GM23248 (cell line): ENCODE results near the gene XIAP. TPM values are rescaled to one million over a fixed set of nuclear protein-coding genes. Genes with fewer than 3 reads are reported as not detected.
"Not testable (repeated sequence)": the region's sequence is repeated elsewhere in the genome, so short reads cannot be mapped to it uniquely, and the experiment has no call there.

Experiments
- DNase-seq: peaks from one replicate; pipeline ENCODE4 v3.0.0-alpha.2; 2015
- H2AFZ ChIP-seq: fragments of 200-600 bp; sonication (generic); 2 replicates; pipeline ENCODE4 v1.6.1; 2016; ENCODE audit warnings: antibody characterized with exemption
- H3F3A ChIP-seq: fragments of 200-600 bp; sonication (generic); 2 replicates; pipeline ENCODE4 v1.6.1; 2016; ENCODE audit warnings: mild to moderate bottlenecking, antibody characterized with exemption, mixed run types; ENCODE audit not compliant: insufficient read depth
- H3K27ac ChIP-seq: fragments of 200-600 bp; sonication (generic); 2 replicates; pipeline ENCODE4 v1.5.1; 2016; ENCODE audit warnings: mild to moderate bottlenecking
- H3K27me3 ChIP-seq: fragments of 200-600 bp; sonication (generic); replicated peaks from 2 replicates; pipeline ENCODE4 v1.6.1; 2016; ENCODE audit warnings: mild to moderate bottlenecking; ENCODE audit not compliant: insufficient read depth
- H3K36me3 ChIP-seq: fragments of 200-600 bp; sonication (generic); 2 replicates; pipeline ENCODE4 v1.6.1; 2016; ENCODE audit warnings: low read depth, mild to moderate bottlenecking
- H3K4me1 ChIP-seq: fragments of 200-600 bp; sonication (generic); 2 replicates; pipeline ENCODE4 v1.6.1; 2016; ENCODE audit warnings: mild to moderate bottlenecking; ENCODE audit not compliant: insufficient read depth
- H3K4me2 ChIP-seq: fragments of 200-600 bp; sonication (generic); one replicate; pipeline ENCODE4 v1.6.1; 2016; ENCODE audit warnings: mild to moderate bottlenecking; ENCODE audit not compliant: unreplicated experiment
- H3K4me3 ChIP-seq: fragments of 200-600 bp; sonication (generic); 2 replicates; pipeline ENCODE4 v1.5.1; 2016; ENCODE audit warnings: mild to moderate bottlenecking
- H3K79me2 ChIP-seq: fragments of 200-600 bp; sonication (generic); 2 replicates; pipeline ENCODE4 v1.6.1; 2016; ENCODE audit warnings: mild to moderate bottlenecking; ENCODE audit not compliant: insufficient read depth
- H3K9ac ChIP-seq: fragments of 200-600 bp; sonication (generic); 2 replicates; pipeline ENCODE4 v1.6.1; 2016; ENCODE audit warnings: mild to moderate bottlenecking
- H3K9me2 ChIP-seq: fragments of 200-600 bp; sonication (generic); 2 replicates; pipeline ENCODE4 v1.6.1; 2016; ENCODE audit warnings: mixed run types, mild to moderate bottlenecking, moderate library complexity; ENCODE audit not compliant: insufficient read depth
- H3K9me3 ChIP-seq: fragments of 200-600 bp; sonication (generic); one replicate; pipeline ENCODE4 v1.6.1; 2017; ENCODE audit warnings: low read depth
- H4K20me1 ChIP-seq: fragments of 200-600 bp; sonication (generic); 2 replicates; pipeline ENCODE4 v1.6.0; 2016; ENCODE audit not compliant: insufficient read depth
- EZH2 ChIP-seq: fragments of 200-600 bp; sonication (generic); IDR thresholded peaks from 2 replicates; pipeline ENCODE4 v1.6.1; 2018; ENCODE audit warnings: antibody characterized with exemption, mild to moderate bottlenecking; ENCODE audit not compliant: insufficient read depth, poor library complexity, severe bottlenecking
- EZH2phosphoT487 ChIP-seq: fragments of 200-600 bp; sonication (generic); IDR thresholded peaks from 2 replicates; pipeline ENCODE4 v1.6.1; 2018; ENCODE audit warnings: antibody characterized with exemption, moderate library complexity, mild to moderate bottlenecking, low read depth; ENCODE audit not compliant: insufficient read depth
- WGBS, 2 experiments: methylation state at CpG; one replicate each; pipeline ENCODE4 v1.1.6; 2015 to 2017; ENCODE audit warnings: low lambda C conversion rate in 2 of 2, low coverage in 1 of 2; ENCODE audit errors: missing lambda C conversion rate in 2 of 2; 5-methylcytosine and 5-hydroxymethylcytosine counted together
- in situ Hi-C: fragments of 300-500 bp; cut with MboI; formaldehyde crosslinking; loops from 2 replicates; pipeline ENCODE4 v1.15.0; 2020
- polyA plus RNA-seq: library from polyadenylated mRNA; unstranded; fragments of >200 nt; fragmentation: Nextera tagmentation; extraction: Ambion mirVana; gene quantifications from 2 replicates; pipeline ENCODE4 v1.2.1, GENCODE V29; 2016
- total RNA-seq: library from RNA; depleted of rRNA; stranded (reverse); fragments of >200 nt; shearing (Covaris generic); gene quantifications from 2 replicates; pipeline ENCODE4 v1.2.3, GENCODE V29; 2014

The XIAP gene
- total and polyA plus RNA-seq, 2 experiments from 2014 or later = 17.3 to 19.7 TPM

GRCh38 chrX:123835661-123836371 is 24.0 kb upstream of the XIAP start:
- Histone ChIP-seq H3F3A (no peaks in the 10 kb centered on the region), H3K36me3 (no peaks in the 10 kb centered on the region), H3K79me2 (no peaks in the 10 kb centered on the region), H3K4me1 (peaks cover 4% of the 10 kb centered on the region; the same call in 1 of the 2 replicates), H3K4me2 (no peak overlapping the region), H3K9ac (no peak overlapping the region), H3K27me3 (no peaks in the 10 kb centered on the region), H2AFZ (no peak overlapping the region), H3K4me3 (no peak overlapping the region), H3K9me3 (no peaks in the 10 kb centered on the region), H4K20me1 (no peaks in the 10 kb centered on the region), H3K27ac (no peak overlapping the region), H3K9me2 (no peaks in the 10 kb centered on the region)
- 4 to 5% methylated on average over 6 of the region's 6 CpGs for WGBS, 2 experiments
- in situ Hi-C loops = no loop called here
- peak; percentile 84 for DNase-seq
- TF ChIP-seq EZH2phosphoT487 = no peak

GRCh38 chrX:123845129-123845528 is 14.7 kb upstream of the XIAP start:
- H3F3A ChIP-seq, H3K27ac ChIP-seq, H3K79me2 ChIP-seq, H3K9me2 ChIP-seq, H4K20me1 ChIP-seq, H3K9ac ChIP-seq, H3K4me2 ChIP-seq, H3K4me3 ChIP-seq, DNase-seq, in situ Hi-C loops, H3K27me3 ChIP-seq, H3K36me3 ChIP-seq, H3K9me3 ChIP-seq, H3K4me1 ChIP-seq, H2AFZ ChIP-seq: not testable (repeated sequence)
- WGBS, 2 experiments = 83 to 86% methylated on average over 3 to 4 of the region's 4 CpGs

- 64 to 67% methylated on average over 5 to 7 of the region's 7 CpGs for WGBS, 2 experiments
- in situ Hi-C loops = no loop called here
- no peaks in the 10 kb centered on the region for H3K9me2 ChIP-seq
- TF ChIP-seq EZH2 = no peak
- no peak for TF ChIP-seq EZH2phosphoT487
- peak; percentile 66 for DNase-seq
- no peak overlapping the region for H2AFZ ChIP-seq
- H3K4me1 ChIP-seq = no peaks in the 10 kb centered on the region
- no peaks in the 10 kb centered on the region for H3F3A ChIP-seq
- 0 out of 2 replicates have a peak overlapping the region, but pooled peaks have one; percentile 12 for H3K27ac ChIP-seq
- no peaks in the 10 kb centered on the region for H3K27me3 ChIP-seq
- no peaks in the 10 kb centered on the region for H4K20me1 ChIP-seq
- no peaks in the 10 kb centered on the region for H3K9me3 ChIP-seq
- no peak overlapping the region for H3K4me2 ChIP-seq
- H3K9ac ChIP-seq = no peak overlapping the region
- H3K4me3 ChIP-seq = no peak overlapping the region
- H3K36me3 ChIP-seq = no peaks in the 10 kb centered on the region
- H3K79me2 ChIP-seq = no peaks in the 10 kb centered on the region
Observed at GRCh38 chrX:123846577-123847038, 13.2 kb upstream of the XIAP start.

- Histone ChIP-seq H3K9me2 (no peaks in the 10 kb centered on the region), H3F3A (no peaks in the 10 kb centered on the region), H3K4me1 (no peaks in the 10 kb centered on the region), H3K27me3 (no peaks in the 10 kb centered on the region), H3K9ac (no peak overlapping the region), H3K36me3 (no peaks in the 10 kb centered on the region), H3K4me2 (no peak overlapping the region), H4K20me1 (no peaks in the 10 kb centered on the region), H3K27ac (0 out of 2 replicates have a peak overlapping the region, but pooled peaks have one; percentile 12), H3K4me3 (no peak overlapping the region), H2AFZ (no peak overlapping the region), H3K9me3 (no peaks in the 10 kb centered on the region), H3K79me2 (no peaks in the 10 kb centered on the region)
- in situ Hi-C loops = no loop called here
- DNase-seq = no peak
- WGBS, 2 experiments = 94 to 96% methylated on average over 2 of the region's 2 CpGs
- TF ChIP-seq EZH2phosphoT487 = no peak
- no peak for TF ChIP-seq EZH2
Observed at GRCh38 chrX:123847056-123847455, 12.8 kb upstream of the XIAP start.
